ENCODE data around the gene CEBPA. TPM values are rescaled to one million over a fixed set of nuclear protein-coding genes. Genes with fewer than 3 reads are reported as not detected.
"Not testable (repeated sequence)": the region's sequence is repeated elsewhere in the genome, so short reads cannot be mapped to it uniquely, and the experiment has no call there.

The CEBPA gene
- total RNA-seq, 3 donors from 2014 or later (not counting 1 experiment from before 2014, with no cell fraction given): 7.6 to 19.5 (median 8.2) TPM

DNA sequence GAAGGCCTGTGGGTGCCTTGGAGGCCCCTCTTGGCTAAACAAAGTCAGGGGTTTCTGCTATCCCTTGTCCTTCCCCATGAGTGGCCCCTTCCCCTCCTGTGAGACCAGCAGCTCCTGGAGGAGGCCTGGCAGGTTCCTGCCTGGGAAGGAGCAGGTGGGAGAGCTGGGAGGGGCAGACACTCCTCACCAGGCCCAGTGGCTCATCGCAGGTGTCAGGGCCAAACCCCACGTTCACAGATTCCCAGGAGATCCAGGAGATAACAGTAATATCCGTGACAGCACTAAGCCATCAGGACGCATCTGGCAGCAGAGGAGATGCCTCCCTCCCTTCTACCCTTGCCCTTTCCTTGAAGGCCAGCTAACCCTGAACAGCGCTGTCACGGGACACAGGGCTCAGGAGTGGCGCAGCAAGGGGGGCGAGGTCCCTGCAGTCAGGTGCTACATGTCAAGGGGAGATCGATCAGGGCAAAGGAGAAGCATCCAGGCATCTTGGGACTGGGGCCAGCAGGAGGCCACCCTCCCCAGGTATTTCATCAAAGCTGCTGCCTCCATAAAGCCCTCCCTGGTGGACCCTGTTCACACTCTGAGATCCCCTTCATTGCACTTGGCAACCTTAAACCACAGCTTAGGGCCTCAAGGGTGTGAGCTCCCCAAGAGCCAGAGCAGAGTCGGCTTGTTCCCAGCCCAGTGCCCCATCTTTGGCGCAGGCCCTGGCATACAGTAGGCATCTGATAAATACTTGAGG is 4.8 kb downstream of the CEBPA start:
- intact Hi-C loops (cut with micrococcal nuclease): no loop called here
- no peaks in the 10 kb centered on the region for H3K9me3 ChIP-seq (ENCODE audit: control insufficient read depth, insufficient read depth, low read length)
- H3K4me1 ChIP-seq (ENCODE audit: control insufficient read depth, insufficient read depth, low read length): peaks cover 14% of the 10 kb centered on the region
- no peaks in the 10 kb centered on the region for H3K9me3 Mint-ChIP-seq
- TF ChIP-seq CTCF (IDR thresholded peaks at IDR 0.05): no peak
- DNase-seq (no peak), ATAC-seq (no peak)
- H3K36me3 ChIP-seq (ENCODE audit: control insufficient read depth, insufficient read depth, low read length): no peaks in the 10 kb centered on the region
- H3K27ac ChIP-seq (ENCODE audit: low read length): no peak overlapping the region
- H3K4me1 Mint-ChIP-seq: peaks cover 0 to 5% of the 10 kb centered on the region in 2 donors
- H3K4me3 Mint-ChIP-seq: no peak overlapping the region
- H3K27ac Mint-ChIP-seq: no peak overlapping the region
- peaks cover 14% of the 10 kb centered on the region for H3K27me3 ChIP-seq (ENCODE audit: control insufficient read depth, insufficient read depth, low read length)
- H3K36me3 Mint-ChIP-seq: no peaks in the 10 kb centered on the region
- H3K27me3 Mint-ChIP-seq (ENCODE audit: low read depth in 2 of 2): peaks cover 0 to 14% of the 10 kb centered on the region in 2 donors
- WGBS (ENCODE audit: insufficient coverage): 86% methylated on average over 11 of the region's 11 CpGs
- no peak overlapping the region for H3K4me3 ChIP-seq (ENCODE audit: low read length)

- Histone ChIP-seq H3K27me3 (ENCODE audit: control insufficient read depth, insufficient read depth, low read length) (peaks cover 14% of the 10 kb centered on the region), H3K4me3 (ENCODE audit: low read length) (no peak overlapping the region), H3K9me3 (ENCODE audit: control insufficient read depth, insufficient read depth, low read length) (no peaks in the 10 kb centered on the region), H3K27ac (ENCODE audit: low read length) (no peak overlapping the region), H3K4me1 (ENCODE audit: control insufficient read depth, insufficient read depth, low read length) (peaks cover 17% of the 10 kb centered on the region), H3K36me3 (ENCODE audit: control insufficient read depth, insufficient read depth, low read length) (no peaks in the 10 kb centered on the region)
- no peak overlapping the region for H3K4me3 Mint-ChIP-seq
- H3K36me3 Mint-ChIP-seq: no peaks in the 10 kb centered on the region
- DNase-seq: no peak
- no peaks in the 10 kb centered on the region for H3K9me3 Mint-ChIP-seq
- peaks cover 0 to 5% of the 10 kb centered on the region in 2 donors for H3K4me1 Mint-ChIP-seq
- no peak for ATAC-seq
- intact Hi-C loops (cut with micrococcal nuclease): no loop called here
- peaks cover 0 to 14% of the 10 kb centered on the region in 2 donors for H3K27me3 Mint-ChIP-seq (ENCODE audit: low read depth in 2 of 2)
- no peak overlapping the region for H3K27ac Mint-ChIP-seq
- WGBS (ENCODE audit: insufficient coverage): 91% methylated on average over 14 of the region's 14 CpGs
- TF ChIP-seq CTCF (IDR thresholded peaks at IDR 0.05): no peak
Measured at GRCh38 chr19:33296488-33296971, 5.8 kb downstream of the CEBPA start.

DNA sequence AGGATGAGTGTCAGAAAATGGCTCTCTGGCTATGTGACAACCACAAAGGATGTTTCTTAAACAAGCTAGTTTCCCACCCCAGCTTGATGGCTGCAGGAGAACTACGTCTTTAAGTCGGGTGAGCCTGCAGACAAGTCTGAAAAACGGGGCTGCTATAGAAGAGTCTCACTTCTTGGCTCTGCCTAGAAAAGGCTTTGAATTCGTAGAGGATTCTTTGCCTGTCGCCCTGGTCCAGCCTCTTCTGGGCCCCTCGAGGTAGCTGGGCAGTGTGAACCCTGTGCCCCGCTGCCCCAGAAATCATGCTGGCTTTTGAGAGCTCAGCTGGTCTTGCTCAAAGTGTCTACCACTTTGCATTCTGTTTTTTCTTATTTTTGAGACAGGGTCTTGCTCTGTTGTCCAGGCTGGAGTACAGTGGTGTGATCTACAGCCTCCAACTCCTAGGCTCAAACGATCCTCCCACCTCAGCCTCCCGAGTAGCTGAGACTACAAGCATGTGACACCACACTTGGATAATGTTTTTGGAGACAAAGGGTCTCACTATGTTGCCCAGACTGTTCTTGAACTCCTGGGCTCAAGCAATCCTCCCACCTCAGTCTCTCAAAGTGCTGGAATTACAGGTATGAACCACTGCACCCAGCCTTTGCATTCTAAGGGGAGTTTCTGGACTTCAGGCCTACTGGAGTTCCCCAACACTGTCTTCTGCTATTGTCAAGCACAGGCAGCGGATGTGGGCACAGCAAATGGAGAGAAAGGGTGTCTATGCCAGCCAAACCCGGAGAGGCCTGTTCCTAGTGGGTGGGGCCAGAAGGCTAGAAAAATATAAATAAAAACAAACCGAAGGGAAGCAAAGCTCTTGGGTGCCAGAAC is 6.5 kb downstream of the CEBPA start:
- intact Hi-C loops (cut with micrococcal nuclease): no loop called here
- Mint-ChIP-seq H3K4me1 (peaks cover 0 to 5% of the 10 kb centered on the region in 2 donors), H3K4me3 (no peak overlapping the region), H3K27ac (no peak overlapping the region), H3K9me3 (no peaks in the 10 kb centered on the region), H3K27me3 (ENCODE audit: low read depth in 2 of 2) (peaks cover 0 to 14% of the 10 kb centered on the region in 2 donors), H3K36me3 (no peaks in the 10 kb centered on the region)
- Histone ChIP-seq H3K4me3 (ENCODE audit: low read length) (no peak overlapping the region), H3K36me3 (ENCODE audit: control insufficient read depth, insufficient read depth, low read length) (no peaks in the 10 kb centered on the region), H3K27me3 (ENCODE audit: control insufficient read depth, insufficient read depth, low read length) (peaks cover 9% of the 10 kb centered on the region), H3K4me1 (ENCODE audit: control insufficient read depth, insufficient read depth, low read length) (peaks cover 12% of the 10 kb centered on the region), H3K27ac (ENCODE audit: low read length) (no peak overlapping the region), H3K9me3 (ENCODE audit: control insufficient read depth, insufficient read depth, low read length) (no peaks in the 10 kb centered on the region)
- ATAC-seq (no peak), DNase-seq (peak in 1 of 2 donors; percentile 46)
- WGBS (ENCODE audit: insufficient coverage): 83% methylated on average over 12 of the region's 12 CpGs
- no peak for TF ChIP-seq CTCF (IDR thresholded peaks at IDR 0.05)

- H3K27me3 ChIP-seq (ENCODE audit: control insufficient read depth, insufficient read depth, low read length); H3K36me3 Mint-ChIP-seq; H3K4me3 Mint-ChIP-seq; H3K36me3 ChIP-seq (ENCODE audit: control insufficient read depth, insufficient read depth, low read length); DNase-seq; H3K9me3 Mint-ChIP-seq; H3K27me3 Mint-ChIP-seq (ENCODE audit: low read depth in 2 of 2); H3K9me3 ChIP-seq (ENCODE audit: control insufficient read depth, insufficient read depth, low read length); H3K4me3 ChIP-seq (ENCODE audit: low read length); H3K4me1 ChIP-seq (ENCODE audit: control insufficient read depth, insufficient read depth, low read length); H3K4me1 Mint-ChIP-seq; ATAC-seq; H3K27ac ChIP-seq (ENCODE audit: low read length); intact Hi-C loops (cut with micrococcal nuclease); H3K27ac Mint-ChIP-seq: not testable (repeated sequence)
- 91% methylated on average over 7 of the region's 7 CpGs for WGBS (ENCODE audit: insufficient coverage)
Measured at GRCh38 chr19:33295046-33295445, 7.3 kb downstream of the CEBPA start.

Measured in natural killer cell (primary cell).